NCI-H2107 (cell line): ENCODE data around the gene PAQR4.

Experiments
- DNase-seq: peaks from one replicate; lab custom pipeline; 2025; lab: John Stamatoyannopoulos, UW

The PAQR4 gene

GRCh38 chr16:2966043-2966807, 2.9 kb upstream of the PAQR4 start:
- no peak for DNase-seq

GRCh38 chr16:2966808-2967191, 2.3 kb upstream of the PAQR4 start:
- DNase-seq: no peak

- DNase-seq: no peak
These were observed 1.9 kb upstream of the PAQR4 start for GRCh38 chr16:2967211-2967631.

- DNase-seq: no peak
These were observed 1.4 kb upstream of the PAQR4 start for GRCh38 chr16:2967721-2968161.

GRCh38 chr16:2968368-2968737, 795 bp upstream of the PAQR4 start:
- DNase-seq: no peak

- peak; percentile 68 for DNase-seq
These were observed 685 bp downstream of the PAQR4 start for GRCh38 chr16:2969545-2970521.

GRCh38 chr16:2970563-2970962, 1.4 kb downstream of the PAQR4 start:
- no peak for DNase-seq

GRCh38 chr16:2971134-2971984, 2.2 kb downstream of the PAQR4 start:
- no peak for DNase-seq

- no peak for DNase-seq
These were observed 3.0 kb downstream of the PAQR4 start for GRCh38 chr16:2971985-2972784.

GRCh38 chr16:2973093-2973492, 3.9 kb downstream of the PAQR4 start:
- no peak for DNase-seq

GRCh38 chr16:2973605-2974318, 4.6 kb downstream of the PAQR4 start:
- DNase-seq: no peak

- DNase-seq: no peak
These were observed 5.3 kb downstream of the PAQR4 start for GRCh38 chr16:2974319-2975056.

GRCh38 chr16:2975161-2975795, 6.1 kb downstream of the PAQR4 start:
- DNase-seq: no peak

- no peak for DNase-seq
These were observed 7.1 kb downstream of the PAQR4 start for GRCh38 chr16:2976201-2976600.

- no peak for DNase-seq
These were observed 7.5 kb downstream of the PAQR4 start for GRCh38 chr16:2976673-2977072.

- peak; percentile 53 for DNase-seq
These were observed 8.3 kb downstream of the PAQR4 start for GRCh38 chr16:2977440-2977839.

- no peak for DNase-seq
These were observed 10.6 kb downstream of the PAQR4 start for GRCh38 chr16:2979669-2980226.

GRCh38 chr16:2980227-2981176, 11.4 kb downstream of the PAQR4 start, which contains the start of gene PKMYT1:
TSS of gene PKMYT1 (minus strand) at chr16:2980446. CDS start at chr16:2979657, 789 bp downstream.
- peak; percentile 84 for DNase-seq
